GM18502 (cell line): ENCODE data around the gene GADL1.

ENCODE experiments used
- ATAC-seq: cut with Tn5 transposase; IDR thresholded peaks from one replicate; pipeline ENCODE4 v1.9.1; 2021; ENCODE audit warnings: mild to moderate bottlenecking; ENCODE audit not compliant: unreplicated experiment, poor library complexity

The GADL1 gene

DNA sequence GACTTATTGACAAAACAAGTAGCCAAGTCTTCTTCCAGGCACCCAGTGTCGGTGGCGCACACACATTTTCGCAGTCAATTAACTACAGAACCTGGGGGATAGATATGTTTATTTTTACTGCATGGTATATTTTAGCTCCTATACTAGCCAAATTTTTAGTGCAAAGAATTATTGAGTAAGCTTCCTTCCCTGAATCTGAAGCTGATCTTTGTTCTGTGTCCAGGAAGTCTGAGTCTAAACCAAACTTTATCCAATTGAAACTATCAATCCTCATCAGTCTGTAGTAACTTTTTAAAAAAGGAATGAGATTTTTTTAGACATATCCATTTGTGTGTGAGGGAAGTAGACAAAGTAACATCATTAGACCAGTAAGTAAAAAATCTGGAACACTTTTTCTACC lies 133.1 kb downstream of the GADL1 start:
- ATAC-seq = no peak

DNA sequence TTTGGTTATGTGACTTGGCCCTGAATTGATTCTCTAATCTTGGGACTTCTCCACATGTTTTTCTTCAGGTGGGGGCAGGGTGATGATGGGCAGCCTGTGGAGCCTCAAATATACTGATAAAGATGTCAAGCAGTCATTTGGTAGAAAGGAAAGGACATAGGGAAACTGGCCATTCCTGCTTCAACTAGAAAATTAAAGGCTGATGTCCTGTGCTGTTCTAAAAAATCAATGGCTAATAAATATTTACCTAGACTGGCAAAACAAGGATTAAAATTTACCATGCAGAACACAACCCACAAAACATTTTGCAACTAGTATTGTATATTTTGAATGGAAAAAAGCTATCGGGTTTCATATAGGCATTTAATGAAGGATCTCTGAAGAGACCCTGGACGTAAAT lies 133.7 kb downstream of the GADL1 start:
- ATAC-seq = no peak

DNA sequence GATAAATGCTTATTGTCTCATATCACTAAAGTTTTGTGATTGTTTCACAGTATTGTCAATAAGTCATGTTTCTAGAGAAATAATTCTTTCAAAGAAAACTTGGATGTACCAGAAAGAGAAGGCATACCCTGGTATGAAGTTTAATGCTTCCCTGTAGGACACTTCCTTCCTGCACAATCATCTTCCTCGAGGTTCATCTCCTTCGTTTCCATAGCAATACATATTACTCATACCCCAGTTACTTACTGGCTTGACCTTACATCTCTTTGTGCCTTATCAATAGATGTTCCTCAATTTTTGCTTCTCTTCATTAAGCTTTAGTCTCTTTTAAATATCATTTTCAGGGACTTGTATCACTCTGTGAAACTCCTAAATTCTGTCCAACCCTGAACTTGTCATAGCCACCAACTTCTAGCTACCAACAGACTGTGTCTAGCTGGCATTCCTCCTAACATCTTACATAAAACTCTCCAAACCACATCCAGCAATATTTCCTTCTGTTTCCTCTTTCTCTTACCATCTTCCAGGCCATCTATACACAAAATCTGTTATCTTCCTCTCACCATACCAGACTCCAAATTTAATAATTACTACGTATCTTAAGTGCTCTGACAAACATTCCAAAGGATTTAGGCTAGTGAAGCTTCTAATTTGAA lies 134.3 kb downstream of the GADL1 start:
- no peak for ATAC-seq

DNA sequence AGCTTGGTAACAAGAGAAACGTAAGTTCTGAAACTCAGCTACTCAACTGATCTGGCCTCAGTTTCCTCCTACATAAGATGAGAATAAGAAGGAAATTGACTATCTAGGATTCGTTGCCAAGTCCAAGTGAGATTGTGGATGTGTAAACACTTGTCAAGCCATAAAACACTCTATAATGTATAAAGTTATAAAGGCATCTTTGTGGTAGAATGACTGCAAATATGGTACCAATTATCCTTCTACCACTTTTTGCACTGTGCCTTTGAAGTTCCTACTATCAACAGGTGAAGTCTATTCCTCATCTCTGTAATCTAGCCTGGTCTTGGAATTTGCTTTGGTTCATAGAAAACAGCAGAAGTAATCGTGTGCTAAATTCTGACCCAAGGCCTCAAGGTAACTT lies 138.2 kb downstream of the GADL1 start:
- no peak for ATAC-seq

DNA sequence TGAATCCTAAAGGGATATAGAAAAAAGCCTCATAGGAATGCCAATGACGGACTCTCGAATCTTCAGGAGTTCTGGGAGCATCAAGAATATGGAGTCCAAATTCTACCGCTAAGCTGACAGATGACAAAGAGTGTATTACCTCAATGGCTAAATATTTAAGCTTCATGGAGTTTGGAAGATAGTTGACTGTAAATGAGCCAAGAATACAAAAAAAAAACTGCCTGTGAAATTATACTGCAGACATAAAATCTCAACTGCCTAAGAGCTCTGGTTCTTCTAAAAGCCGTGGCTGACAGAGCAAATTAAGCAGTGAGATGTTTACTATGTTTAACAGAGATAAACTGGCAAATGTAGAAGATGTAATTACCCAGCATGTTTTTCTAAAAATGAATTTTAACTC lies 140.0 kb downstream of the GADL1 start:
- ATAC-seq = no peak

DNA sequence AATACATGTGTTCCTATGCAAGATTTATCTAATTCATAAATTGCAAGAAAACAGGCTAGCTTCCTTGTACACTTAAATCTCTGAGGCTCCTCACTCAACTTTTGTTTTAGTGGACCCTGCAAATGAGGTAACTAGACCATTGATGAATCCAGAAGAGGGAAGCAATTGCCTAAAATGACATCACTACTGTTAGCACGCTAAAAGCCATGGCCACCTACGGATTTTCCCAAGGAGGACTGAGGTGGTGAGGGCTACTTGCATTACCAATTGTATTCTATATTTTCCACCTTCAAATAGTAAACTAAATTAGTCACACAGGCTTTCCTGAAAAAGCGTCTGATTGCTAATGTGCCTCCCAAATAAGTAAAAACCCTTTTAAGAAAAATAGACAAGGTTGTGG lies 140.7 kb downstream of the GADL1 start:
- no peak for ATAC-seq

DNA sequence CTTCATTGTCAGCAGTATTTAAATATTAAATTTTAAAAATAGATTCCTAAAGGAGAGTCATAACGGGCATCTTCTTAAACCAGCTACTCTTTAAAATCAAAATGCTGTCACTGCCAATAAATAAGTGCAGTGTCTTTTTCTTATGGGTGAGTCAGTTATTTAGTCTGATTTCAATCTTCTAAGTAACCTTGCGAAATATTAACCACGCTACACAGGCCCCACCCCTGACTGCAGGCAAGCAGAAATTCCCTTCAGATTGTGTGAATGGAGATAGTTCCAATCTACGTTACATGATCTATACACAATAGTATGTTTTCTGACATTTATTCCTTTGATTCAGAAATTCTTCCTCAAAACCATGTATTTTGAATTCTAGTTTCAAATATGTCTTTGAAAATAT lies 141.5 kb downstream of the GADL1 start:
- ATAC-seq = no peak

DNA sequence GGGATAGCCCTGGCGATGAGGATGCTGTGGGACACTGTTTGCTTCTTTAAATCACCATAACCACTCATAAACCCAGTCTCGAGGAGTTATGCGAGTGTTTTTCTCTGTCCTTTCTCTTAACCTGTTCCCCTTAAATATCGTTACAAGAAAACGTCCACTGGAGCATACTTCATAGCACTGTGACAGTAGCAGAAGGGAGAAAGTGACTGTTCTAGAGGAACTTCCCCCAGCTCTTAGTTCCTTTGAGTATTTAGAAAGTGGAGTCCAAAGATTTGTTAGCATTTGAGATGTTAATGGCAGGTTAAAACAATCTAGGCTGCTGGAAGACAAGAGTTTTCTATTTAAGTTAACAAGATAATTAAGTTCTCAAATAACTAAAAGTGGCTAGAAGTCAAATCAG lies 142.0 kb downstream of the GADL1 start:
- no peak for ATAC-seq

DNA sequence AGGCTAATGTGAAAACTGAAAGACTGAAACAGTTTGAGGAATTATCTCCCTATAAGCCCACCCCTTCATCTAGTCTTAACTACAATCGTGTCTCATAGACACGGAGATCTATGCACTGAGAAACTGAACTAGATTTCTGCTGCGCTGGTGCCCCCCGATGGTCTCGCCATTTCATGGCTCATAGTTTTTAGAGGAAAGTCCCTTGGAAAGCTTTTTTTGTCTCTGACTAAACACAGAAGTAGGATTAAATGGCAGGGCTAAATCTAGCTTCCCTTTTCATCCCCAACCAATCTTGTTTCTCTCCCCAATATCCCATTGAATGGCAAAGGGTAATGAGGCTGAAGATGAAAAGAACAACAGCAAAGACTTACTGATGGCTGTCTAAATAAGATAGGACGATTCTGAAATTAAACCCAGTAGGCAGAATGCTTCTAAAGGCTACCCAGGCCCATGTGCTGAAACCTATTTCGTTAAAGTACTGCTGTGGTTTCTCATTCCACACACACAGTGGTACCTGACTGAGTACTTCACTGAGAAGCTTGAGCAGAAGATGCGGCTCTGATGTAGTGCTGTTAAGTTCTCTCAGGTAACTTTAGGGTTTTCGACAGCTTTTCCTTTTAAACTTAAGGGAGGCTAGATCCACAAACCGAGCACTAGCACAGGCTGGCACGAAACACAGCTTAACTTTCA lies 142.7 kb downstream of the GADL1 start:
- ATAC-seq = peak; percentile 71

DNA sequence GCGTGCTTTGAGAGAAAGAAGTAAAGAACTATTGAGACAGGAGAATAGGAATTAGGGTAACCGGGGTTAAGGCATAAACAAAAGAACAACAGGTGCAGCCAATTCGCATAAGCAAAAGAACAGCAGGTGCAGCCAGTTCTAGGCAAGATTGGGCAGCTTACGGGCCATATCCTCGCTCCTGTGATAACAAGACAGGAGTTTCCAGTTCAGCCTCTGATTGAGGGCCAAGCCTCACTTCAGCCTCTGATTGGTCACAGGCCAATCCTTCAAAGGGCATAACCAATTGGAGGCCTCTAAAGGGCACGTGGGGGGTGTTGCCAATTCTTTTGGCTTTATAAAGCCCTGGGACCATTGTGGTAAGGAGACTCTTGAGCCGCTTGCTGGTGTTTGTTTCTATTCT lies 143.5 kb downstream of the GADL1 start:
- no peak for ATAC-seq

DNA sequence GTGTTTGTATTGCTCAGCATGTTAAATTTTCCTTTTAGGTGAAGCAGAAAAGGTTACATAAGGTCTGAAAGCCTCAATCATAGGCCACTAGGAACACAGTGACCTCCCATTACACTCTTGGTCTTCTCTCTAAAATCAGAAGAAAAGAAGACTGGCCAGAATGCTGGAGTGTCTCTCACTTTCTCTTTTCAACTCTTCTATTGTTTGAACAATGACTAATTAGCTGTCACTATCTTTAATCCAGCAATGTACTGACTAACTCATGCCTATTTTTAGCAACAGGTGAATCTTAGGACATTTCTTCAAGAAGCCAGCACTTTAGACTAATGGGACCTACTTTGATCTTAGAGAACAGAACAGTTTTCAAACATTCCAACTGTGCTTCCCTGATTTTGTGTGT lies 145.2 kb downstream of the GADL1 start:
- no peak for ATAC-seq

DNA sequence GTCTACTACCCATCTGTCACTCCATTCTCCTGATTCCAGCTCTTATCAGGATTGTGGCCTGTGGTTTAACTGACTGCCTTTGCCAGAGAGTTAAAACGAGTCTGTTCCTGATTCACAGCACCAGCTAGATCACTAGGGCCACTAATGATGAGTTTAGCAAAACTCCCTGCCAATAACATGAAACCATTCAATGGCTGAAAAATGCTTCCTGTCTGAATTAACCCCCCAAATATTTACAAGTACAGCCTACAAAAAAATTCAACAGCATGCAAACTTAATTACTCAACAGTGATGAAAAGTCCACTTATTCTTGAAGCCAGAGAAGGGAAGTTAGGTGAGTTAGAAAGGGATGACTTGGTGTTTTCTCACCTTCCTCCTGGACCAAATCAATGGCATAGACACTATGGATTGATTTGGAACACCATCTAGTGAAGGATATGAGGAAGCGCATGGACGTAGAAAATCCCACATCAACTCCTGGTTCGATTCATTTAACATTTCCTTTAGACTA lies 146.6 kb downstream of the GADL1 start:
- no peak for ATAC-seq

DNA sequence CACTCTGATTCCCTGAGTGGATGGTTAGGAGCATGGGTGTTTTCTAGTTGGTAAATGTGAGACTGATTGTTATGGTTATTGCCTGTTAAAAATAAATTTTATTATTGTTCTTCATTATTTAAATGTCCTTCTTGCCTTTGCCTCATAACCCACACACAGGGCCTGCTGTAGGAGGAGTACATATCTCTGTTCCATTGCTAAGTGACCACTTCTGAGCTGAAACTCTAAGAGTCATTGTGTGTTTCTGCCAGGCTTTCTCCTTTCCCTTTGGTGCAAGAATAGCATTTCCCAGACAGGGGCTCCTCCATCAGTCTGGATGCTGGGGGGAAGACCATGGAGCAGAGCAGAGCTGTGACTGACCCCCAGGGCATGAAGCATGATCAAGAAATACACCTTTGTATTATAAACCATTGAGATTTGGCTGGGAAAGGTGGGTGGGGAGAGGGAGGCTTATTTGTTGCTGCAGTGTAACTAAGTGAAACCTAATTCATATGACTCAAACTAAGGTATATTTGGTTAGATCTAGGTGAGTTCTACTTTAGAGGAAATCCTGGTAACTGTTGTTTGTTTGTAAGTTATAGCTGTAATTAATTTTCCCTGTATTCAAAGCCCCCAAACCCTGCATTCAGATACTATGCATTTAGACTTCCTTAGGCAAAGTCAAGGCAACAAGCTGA lies 150.7 kb downstream of the GADL1 start:
- no peak for ATAC-seq

DNA sequence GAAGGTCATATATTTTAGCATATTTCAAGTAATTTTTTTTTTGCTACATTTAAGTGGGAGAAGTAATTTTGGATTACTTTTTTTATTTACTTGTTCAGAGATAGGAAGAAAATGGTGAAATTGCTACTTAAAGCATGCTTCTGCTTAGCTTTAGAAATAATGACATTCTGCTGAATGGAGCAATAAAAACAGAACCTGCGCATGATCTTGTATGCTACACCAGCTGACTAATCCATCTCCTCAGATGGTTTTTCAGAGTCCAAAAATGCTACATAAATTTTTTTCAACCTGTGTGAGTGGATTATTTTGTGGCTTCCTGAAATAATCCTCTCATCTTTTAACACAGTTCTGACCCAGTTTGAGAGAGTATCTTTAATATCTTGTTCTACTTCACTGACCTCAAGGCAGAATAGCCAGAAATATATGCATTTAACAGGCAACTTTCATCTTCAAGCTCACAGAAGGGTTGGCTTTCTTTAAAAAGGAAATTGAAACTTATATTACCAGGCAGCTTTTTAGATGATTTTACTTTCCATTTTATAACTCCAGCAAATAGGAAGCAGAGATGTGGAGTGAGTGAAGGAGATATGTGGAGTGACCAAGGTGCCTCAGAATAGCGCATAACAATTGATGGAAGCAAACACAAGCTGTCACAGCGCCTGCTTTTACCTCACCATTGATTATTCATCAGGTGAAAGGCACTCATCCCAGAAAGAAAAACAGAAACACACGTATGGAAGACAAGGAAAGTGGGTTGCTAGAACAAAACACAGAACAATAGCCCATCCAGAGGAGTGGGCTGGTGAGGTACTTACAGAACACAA lies 151.5 kb downstream of the GADL1 start:
- no peak for ATAC-seq

DNA sequence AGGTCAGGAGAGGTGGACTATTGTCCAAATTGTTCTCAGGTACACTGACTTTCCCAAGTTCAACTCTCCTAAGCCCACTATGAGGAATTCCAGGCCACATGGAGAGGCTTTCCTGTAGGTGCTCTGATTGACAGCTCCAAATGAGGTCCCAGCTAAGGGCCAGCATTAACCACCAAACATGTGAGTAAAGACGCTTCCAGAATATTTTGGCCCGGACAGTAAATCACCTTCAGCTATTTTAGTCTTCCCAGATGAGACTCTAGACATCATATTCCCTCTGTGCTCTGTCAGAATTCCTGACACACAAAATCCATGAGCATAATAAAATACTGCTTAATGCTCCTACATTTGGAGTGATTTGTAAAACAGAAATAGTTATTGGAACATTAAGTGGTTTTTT lies 152.6 kb downstream of the GADL1 start:
- ATAC-seq = no peak

DNA sequence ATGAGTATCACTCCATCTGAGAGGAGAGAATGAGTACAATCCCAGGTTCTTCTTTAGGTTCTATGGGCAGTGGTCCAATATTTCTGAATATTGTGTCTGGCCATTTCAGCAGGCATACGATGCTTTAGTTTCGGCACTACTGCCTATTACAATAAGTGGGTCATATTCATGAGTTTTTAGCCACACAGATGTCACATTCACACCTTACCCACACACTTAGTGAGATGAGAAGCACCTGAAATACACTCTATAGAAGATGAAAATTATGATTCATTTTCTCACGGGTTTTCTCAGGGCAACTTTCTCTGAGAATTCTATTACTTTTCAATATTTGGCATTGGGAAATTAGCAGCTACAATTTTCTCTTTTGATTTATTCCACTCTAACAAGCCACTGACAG lies 155.9 kb downstream of the GADL1 start:
- no peak for ATAC-seq

DNA sequence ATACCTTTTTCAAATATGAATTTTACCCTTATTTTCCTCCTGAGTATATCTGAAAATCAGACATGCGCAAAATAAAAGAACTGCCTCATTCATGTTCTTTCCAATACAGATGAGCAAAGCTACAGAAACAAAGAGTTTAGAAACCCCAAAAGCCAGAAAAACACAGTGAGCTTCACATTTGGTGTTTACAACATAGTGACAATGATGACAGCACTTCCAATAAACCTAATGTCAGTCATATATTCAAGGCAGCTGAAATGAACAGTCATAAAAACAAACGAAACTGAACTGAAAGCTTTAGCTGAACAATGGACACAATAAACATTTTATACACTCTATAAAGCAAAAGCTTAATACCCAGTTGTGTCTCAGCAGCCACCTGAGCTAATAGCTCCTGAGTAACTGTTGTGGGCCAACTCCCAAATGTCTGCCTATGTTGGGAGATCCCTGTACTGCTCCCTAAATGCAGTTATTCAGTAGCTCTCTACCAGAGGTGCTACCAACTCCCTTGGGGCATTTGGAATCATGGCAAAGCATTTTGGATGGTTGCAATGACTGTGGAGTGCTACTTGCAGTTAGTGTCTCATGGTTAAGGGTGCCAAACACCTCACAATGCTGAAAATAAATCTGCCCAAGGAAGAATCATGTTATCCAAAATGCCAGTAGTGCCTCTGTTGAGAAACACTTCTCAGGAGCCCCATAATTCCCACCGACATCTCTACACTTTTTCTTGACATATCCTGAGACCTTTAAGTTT lies 156.5 kb downstream of the GADL1 start:
- no peak for ATAC-seq

DNA sequence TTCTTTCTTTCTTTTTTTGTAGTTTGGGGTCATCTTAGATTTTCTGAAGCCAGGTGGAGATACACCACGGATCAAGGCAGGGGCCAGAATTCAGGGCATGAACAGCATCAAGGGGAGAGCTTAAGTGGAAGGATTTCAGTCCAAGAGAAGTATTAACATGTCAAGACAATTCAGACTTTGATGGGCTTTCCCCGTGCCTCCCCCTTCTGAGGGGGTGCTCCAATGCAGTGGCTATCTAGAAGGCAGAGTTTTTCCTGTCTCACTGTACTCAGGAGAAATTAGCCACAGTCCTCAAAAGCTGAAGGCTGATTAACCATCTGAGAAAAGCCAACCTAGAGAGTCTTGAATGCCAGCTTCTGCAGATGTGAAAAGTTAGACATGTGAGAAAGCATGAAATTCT lies 160.8 kb downstream of the GADL1 start:
- no peak for ATAC-seq

DNA sequence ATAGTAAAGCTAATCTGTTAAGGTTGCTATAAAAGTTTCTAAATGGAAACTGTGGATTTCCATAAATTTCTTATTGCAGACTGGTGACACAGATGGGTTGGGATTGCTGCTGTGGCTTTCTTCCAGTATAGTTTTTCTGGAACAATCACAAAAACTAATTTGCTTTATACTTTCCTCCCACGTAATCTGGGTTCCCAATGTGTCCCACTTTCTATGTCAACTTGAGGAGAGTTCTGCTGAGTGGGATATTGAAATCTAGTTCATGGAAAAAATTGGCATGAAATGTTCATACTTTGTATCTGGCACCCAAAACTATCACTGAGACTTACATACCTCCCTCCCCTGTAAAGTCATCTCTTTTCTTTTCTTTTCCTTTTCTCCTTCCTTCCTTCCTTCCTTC lies 161.3 kb downstream of the GADL1 start:
- no peak for ATAC-seq

DNA sequence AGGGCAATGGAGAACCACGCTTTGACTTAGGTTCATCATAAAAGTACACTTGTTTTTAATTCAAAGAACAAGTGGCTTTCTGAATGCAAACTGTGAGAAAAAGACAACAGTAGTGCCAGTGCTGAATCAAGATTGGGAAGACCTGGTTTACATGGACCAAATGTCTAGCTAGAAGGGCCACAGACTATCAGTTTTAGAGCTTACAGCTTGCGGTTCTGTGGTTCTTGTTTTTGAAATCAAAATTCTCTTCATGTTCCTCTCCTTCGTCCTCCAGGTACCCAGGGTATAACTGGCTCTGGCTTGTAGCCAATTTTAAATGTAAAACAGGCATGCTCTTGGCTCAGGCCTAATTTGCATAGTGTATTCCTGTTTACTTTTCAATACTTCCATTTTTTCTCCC lies 163.5 kb downstream of the GADL1 start:
- no peak for ATAC-seq
